Measurements from ENCODE around the gene PSMF1.

PSMF1 gene

DNA sequence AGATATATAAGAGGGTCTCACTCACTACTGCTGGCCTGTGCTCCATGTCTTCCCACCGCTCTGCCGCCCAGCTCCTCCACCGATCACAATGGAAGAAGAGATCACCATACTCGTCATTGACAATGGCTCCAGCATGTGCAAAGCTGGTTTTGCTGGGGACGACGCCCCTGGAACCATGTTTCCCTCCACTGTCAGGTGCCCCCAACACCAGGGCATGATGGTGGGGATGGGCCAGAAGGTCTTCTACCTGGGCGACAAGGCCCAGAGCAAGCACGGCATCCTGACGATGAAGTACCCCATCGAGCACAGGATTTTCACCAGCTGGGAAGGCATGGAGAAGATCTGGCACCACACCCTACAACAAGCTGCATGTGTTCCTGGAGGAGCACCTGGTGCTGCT lies 42.1 kb downstream of the PSMF1 start:
- no peaks in the 10 kb centered on the region for H3K27me3 ChIP-seq (ENCODE audit: insufficient read depth, low read length)
- H3K4me1 ChIP-seq (ENCODE audit: insufficient read depth, low read length): no peaks in the 10 kb centered on the region
- no peaks in the 10 kb centered on the region for H3K9me3 ChIP-seq (ENCODE audit: low read length)
- H3K4me3 ChIP-seq (ENCODE audit: low read length): no peak overlapping the region
- no peak overlapping the region for H2AFZ ChIP-seq (ENCODE audit: low read depth, low read length)
- H3K36me3 ChIP-seq (ENCODE audit: insufficient read depth, low read length): peaks cover 46% of the 10 kb centered on the region

DNA sequence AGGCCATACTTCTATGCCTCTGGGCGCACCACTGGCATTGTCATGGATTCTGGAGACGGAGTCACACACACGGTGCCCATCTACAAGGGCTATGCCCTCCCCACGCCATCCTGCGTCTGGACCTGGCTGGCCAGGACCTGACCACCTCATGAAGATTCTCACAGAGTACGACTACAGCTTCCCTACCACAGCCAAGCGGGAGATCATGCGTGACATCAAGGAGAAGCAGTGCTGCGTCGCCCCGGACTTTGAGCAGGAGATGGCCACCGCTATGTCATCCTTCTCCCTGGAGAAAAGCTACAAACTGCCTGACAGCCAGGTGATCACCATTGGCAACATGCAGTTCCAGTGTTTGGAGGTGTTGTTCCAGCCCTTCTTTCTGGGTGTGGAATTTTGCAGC lies 42.6 kb downstream of the PSMF1 start:
- no peaks in the 10 kb centered on the region for H3K9me3 ChIP-seq (ENCODE audit: low read length)
- no peaks in the 10 kb centered on the region for H3K27me3 ChIP-seq (ENCODE audit: insufficient read depth, low read length)
- no peak overlapping the region for H2AFZ ChIP-seq (ENCODE audit: low read depth, low read length)
- no peak overlapping the region for H3K4me3 ChIP-seq (ENCODE audit: low read length)
- H3K36me3 ChIP-seq (ENCODE audit: insufficient read depth, low read length): peaks cover 49% of the 10 kb centered on the region
- no peaks in the 10 kb centered on the region for H3K4me1 ChIP-seq (ENCODE audit: insufficient read depth, low read length)

DNA sequence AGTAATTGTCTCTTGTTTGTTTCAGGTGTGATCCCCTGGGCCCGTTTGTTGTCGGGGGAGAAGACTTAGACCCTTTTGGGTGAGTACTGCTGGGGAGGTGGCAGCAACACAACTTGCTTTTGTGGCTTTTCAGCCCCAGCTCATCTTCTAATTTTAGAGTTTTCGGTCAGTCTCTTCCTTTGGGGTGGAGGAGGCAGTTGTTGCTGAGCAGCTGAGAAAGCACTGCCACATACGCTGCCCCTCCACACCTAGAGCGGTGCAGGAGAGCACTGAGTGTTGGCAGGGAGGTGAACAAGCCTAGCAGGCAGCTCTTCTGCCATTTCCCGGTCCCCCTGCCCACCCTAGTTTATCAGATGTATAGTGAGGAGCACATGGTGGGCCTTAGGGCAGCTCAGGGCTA lies 44.7 kb downstream of the PSMF1 start:
- Histone ChIP-seq H3K4me3 (ENCODE audit: low read length) (no peak overlapping the region), H3K36me3 (ENCODE audit: insufficient read depth, low read length) (peaks cover 68% of the 10 kb centered on the region), H3K9me3 (ENCODE audit: low read length) (no peaks in the 10 kb centered on the region)

DNA sequence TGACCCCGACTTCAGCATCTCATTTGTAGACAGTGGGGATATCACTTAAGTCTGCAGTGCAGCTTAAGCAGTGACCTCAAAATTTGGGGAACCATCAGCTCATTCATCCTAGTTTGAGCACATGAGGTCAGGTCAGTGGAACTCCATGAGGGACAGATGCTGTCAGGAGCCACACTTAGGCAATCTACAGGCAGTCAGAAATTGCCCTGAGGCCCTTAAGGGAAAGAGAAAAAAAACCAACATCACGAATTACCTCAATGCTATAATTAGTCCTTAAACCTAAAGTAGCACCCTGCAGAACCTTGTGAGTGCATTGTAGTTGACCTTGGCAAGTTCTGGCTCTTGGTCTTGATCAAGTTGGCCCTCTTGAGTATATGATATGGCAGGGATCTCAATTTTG lies 45.3 kb downstream of the PSMF1 start:
- Histone ChIP-seq H3K9me3 (ENCODE audit: low read length) (no peaks in the 10 kb centered on the region), H3K36me3 (ENCODE audit: insufficient read depth, low read length) (peaks cover 73% of the 10 kb centered on the region), H3K4me3 (ENCODE audit: low read length) (no peak overlapping the region), H3K27me3 (ENCODE audit: insufficient read depth, low read length) (no peaks in the 10 kb centered on the region), H3K4me1 (ENCODE audit: insufficient read depth, low read length) (no peaks in the 10 kb centered on the region), H2AFZ (ENCODE audit: low read depth, low read length) (no peak overlapping the region)

More for the DNA sequence above, 44.7 kb downstream of the PSMF1 start:
- Histone ChIP-seq H3K27me3 (ENCODE audit: insufficient read depth, low read length) (no peaks in the 10 kb centered on the region), H2AFZ (ENCODE audit: low read depth, low read length) (no peak overlapping the region), H3K4me1 (ENCODE audit: insufficient read depth, low read length) (no peaks in the 10 kb centered on the region)

DNA sequence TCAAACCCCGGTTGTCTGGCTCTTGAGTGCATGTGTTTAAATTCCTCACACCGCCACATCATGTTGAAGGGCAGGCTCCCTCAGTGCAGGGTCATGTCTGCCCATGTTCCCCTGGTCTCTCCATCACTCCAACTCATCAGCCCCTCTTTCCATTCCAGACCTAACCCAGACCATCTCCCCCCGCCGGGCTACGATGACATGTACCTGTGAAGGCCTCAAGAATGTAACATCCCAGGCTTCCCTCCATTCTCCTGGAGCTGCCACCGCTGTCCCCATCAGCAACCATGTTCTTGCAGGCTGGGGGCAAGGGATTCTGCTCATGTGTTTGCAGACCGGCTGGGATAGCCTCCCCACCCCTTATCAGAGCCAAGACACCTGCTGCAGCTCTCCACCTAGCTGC lies 46.5 kb downstream of the PSMF1 start:
- peaks cover 82% of the 10 kb centered on the region for H3K36me3 ChIP-seq (ENCODE audit: insufficient read depth, low read length)
- H2AFZ ChIP-seq (ENCODE audit: low read depth, low read length): no peak overlapping the region
- H3K9me3 ChIP-seq (ENCODE audit: low read length): no peaks in the 10 kb centered on the region
- H3K4me1 ChIP-seq (ENCODE audit: insufficient read depth, low read length): no peaks in the 10 kb centered on the region
- H3K27me3 ChIP-seq (ENCODE audit: insufficient read depth, low read length): no peaks in the 10 kb centered on the region
- H3K4me3 ChIP-seq (ENCODE audit: low read length): no peak overlapping the region

DNA sequence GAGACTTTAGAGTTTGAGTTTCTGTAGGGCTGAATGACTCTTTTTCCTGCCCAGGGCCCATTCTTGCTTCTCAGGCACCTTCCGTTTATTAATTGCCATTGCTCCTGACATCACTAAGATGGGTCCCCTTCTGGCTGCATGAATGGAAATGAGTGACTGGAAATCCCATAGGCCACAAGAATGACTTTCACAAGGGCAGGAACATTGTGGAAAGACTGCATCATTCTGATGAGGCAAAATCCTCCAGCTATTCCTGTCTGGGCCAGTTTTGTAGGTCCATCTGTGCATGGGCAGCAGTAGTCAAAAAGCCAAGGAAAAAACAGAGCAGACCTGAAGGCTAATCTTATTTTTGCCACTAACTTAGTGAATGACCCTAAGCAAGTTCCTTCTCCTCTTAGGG lies 47.1 kb downstream of the PSMF1 start:
- H3K4me3 ChIP-seq (ENCODE audit: low read length): no peak overlapping the region
- no peaks in the 10 kb centered on the region for H3K4me1 ChIP-seq (ENCODE audit: insufficient read depth, low read length)
- peaks cover 82% of the 10 kb centered on the region for H3K36me3 ChIP-seq (ENCODE audit: insufficient read depth, low read length)

DNA sequence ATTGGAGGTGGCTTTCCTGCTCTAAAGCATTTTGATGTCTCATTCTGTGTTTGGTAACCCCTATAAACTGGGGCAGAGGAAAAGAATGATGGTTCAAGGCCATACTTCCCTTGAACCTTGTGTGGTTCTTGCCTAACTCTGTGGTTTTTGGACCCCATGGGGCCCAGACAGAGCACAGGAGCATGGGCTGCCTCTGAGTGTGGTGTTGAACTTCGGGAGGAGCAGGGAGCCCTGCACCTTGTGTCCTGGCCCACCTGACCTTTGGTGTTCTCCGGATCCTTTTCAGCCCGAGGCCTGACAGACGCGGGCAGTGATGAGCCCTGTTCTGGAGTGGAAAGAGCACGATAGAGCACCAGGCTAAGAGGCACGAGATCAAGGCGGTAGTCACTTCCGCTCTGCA lies 47.5 kb downstream of the PSMF1 start:
- Histone ChIP-seq H3K9me3 (ENCODE audit: low read length) (no peaks in the 10 kb centered on the region), H3K27me3 (ENCODE audit: insufficient read depth, low read length) (no peaks in the 10 kb centered on the region), H2AFZ (ENCODE audit: low read depth, low read length) (no peak overlapping the region), H3K4me1 (ENCODE audit: insufficient read depth, low read length) (no peaks in the 10 kb centered on the region), H3K36me3 (ENCODE audit: insufficient read depth, low read length) (peaks cover 82% of the 10 kb centered on the region), H3K4me3 (ENCODE audit: low read length) (no peak overlapping the region)

More for the DNA sequence above, 47.1 kb downstream of the PSMF1 start:
- no peak overlapping the region for H2AFZ ChIP-seq (ENCODE audit: low read depth, low read length)
- no peaks in the 10 kb centered on the region for H3K27me3 ChIP-seq (ENCODE audit: insufficient read depth, low read length)
- H3K9me3 ChIP-seq (ENCODE audit: low read length): no peaks in the 10 kb centered on the region

DNA sequence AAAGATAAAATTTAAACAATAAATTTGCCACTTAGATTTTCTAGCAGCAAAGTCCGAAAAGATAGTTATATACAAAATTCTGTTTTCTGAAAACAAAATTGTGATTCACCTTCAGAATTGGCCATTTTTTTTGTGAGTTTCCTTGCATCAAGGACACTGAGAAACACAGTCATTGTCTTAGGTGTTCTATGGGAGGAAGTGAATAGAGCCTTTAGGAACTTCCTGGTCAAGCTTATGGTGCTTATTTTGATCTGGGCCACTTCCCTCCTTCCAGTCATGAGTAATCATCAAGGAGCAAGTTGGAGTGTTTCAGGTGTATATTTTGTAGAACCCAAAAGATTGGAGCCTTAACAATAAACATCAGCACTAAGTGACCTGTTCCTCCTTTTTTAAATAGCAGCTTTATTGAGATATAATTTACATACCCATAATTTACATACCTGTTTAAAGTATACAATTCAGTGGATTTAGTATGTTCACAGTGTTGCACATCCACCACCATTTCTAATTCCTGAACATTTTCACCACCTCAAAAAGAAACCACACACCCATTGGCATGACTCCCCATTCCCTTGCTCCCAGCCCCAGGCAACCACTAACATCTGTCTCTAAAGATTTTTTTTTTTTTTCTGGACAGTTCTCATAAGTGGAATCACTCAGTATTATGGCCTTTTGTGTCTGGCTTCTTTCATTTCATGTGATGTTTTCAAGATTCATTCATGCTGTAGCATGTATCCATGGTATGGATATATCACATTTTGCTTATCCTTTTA lies 48.7 kb downstream of the PSMF1 start:
- Histone ChIP-seq H3K27me3 (ENCODE audit: insufficient read depth, low read length) (no peaks in the 10 kb centered on the region), H3K9me3 (ENCODE audit: low read length) (no peaks in the 10 kb centered on the region), H3K4me3 (ENCODE audit: low read length) (no peak overlapping the region), H3K4me1 (ENCODE audit: insufficient read depth, low read length) (no peaks in the 10 kb centered on the region), H3K36me3 (ENCODE audit: insufficient read depth, low read length) (peaks cover 83% of the 10 kb centered on the region), H2AFZ (ENCODE audit: low read depth, low read length) (no peak overlapping the region)

DNA sequence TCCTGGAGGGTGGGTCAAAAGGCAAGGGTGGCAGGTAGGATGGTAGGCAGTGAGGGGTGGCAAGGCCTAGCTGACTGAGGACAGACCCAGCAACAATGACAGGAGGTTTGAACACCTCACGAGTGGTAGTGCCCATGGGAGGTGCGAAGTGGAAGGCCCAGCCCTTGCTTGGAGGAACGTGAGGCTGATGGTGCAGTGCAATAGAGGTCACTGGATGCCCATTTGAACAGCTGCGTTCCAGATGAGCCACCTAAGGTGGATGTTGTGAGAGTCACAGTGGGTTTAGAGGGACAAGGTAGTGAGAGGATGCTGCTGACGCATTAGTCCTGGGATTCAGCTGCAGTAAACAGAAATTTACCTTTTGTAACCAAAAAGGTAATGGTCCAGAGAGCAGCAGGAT lies 50.8 kb downstream of the PSMF1 start:
- no peaks in the 10 kb centered on the region for H3K9me3 ChIP-seq (ENCODE audit: low read length)
- no peaks in the 10 kb centered on the region for H3K27me3 ChIP-seq (ENCODE audit: insufficient read depth, low read length)
- no peaks in the 10 kb centered on the region for H3K4me1 ChIP-seq (ENCODE audit: insufficient read depth, low read length)
- H2AFZ ChIP-seq (ENCODE audit: low read depth, low read length): no peak overlapping the region
- H3K4me3 ChIP-seq (ENCODE audit: low read length): no peak overlapping the region
- H3K36me3 ChIP-seq (ENCODE audit: insufficient read depth, low read length): peaks cover 80% of the 10 kb centered on the region

DNA sequence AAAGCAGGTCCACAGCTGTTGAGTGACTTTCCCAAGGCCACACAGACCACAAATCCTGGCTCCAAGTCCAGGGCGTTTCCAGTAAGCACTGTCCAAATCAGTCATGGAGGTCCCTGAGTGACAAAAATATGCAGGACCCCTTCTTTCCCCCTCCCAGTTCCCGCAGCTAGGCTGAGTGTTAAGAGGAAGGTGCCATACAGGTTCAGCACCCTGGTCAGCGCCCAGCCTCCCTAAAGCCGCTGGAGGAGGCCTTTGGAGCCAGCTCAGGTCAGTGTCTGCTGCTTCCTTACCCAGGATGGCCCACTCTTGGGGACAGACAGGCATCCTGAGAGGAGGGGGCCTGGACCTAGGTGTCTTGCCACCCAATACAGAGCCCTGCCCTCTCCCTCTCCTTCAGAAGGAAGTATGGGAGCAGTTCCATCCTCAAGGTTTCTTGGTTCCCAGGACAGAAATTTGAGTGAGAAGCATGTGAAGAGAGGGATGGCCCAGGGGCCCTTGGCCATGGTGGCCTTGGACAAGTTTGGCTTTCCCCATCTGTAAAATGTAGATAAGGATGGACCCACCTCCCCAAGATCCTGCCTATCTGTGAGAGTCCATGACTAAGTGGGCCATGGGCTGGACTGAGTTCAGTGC lies 53.2 kb downstream of the PSMF1 start:
- peaks cover 62% of the 10 kb centered on the region for H3K36me3 ChIP-seq (ENCODE audit: insufficient read depth, low read length)
- H3K9me3 ChIP-seq (ENCODE audit: low read length): no peaks in the 10 kb centered on the region
- H3K4me1 ChIP-seq (ENCODE audit: insufficient read depth, low read length): no peaks in the 10 kb centered on the region
- H3K27me3 ChIP-seq (ENCODE audit: insufficient read depth, low read length): no peaks in the 10 kb centered on the region
- H2AFZ ChIP-seq (ENCODE audit: low read depth, low read length): no peak overlapping the region
- H3K4me3 ChIP-seq (ENCODE audit: low read length): no peak overlapping the region

DNA sequence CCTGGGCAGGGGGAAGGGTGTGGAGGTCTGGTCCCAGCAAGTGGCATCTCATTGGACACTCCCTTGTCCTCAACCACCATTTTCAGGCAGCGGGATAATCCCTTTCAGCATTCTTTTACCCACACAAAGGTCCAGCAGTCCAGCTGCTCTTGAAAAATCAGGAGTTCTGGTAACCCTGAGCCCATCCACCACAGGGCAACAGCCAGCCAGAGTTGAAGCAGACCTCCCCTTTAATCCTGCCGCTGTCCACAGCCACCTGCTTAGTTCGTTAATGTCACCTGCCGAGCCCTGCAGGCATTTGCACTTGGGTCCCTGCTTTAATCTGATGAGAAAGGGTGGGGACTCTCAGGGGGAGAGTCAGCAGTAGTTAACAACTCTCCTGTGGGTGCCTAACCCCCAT lies 55.3 kb downstream of the PSMF1 start:
- no peak overlapping the region for H2AFZ ChIP-seq (ENCODE audit: low read depth, low read length)
- no peak overlapping the region for H3K4me3 ChIP-seq (ENCODE audit: low read length)
- no peaks in the 10 kb centered on the region for H3K27me3 ChIP-seq (ENCODE audit: insufficient read depth, low read length)
- no peaks in the 10 kb centered on the region for H3K4me1 ChIP-seq (ENCODE audit: insufficient read depth, low read length)
- peaks cover 43% of the 10 kb centered on the region for H3K36me3 ChIP-seq (ENCODE audit: insufficient read depth, low read length)
- no peaks in the 10 kb centered on the region for H3K9me3 ChIP-seq (ENCODE audit: low read length)

DNA sequence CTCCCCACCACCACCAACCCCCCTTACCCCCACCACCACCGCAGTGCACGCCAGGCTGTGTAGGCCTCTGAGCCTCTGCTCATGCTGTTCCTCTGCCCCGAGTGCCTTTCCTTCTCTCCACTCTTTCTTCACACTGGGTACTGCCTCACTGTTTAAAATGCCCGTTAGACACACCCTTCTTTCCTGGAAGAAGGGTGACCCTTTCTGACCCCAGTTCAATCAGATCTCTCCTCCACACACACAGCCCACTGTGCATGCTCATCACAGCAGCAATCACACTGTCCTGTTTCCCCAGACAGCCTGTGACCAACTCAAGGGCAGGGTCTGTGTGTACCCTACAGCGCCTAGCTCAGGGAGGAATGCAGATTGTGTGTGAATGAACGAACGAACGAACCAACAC lies 56.4 kb downstream of the PSMF1 start:
- Histone ChIP-seq H3K9me3 (ENCODE audit: low read length) (no peaks in the 10 kb centered on the region), H3K4me3 (ENCODE audit: low read length) (no peak overlapping the region), H3K4me1 (ENCODE audit: insufficient read depth, low read length) (no peaks in the 10 kb centered on the region), H3K36me3 (ENCODE audit: insufficient read depth, low read length) (peaks cover 33% of the 10 kb centered on the region), H3K27me3 (ENCODE audit: insufficient read depth, low read length) (no peaks in the 10 kb centered on the region), H2AFZ (ENCODE audit: low read depth, low read length) (no peak overlapping the region)

DNA sequence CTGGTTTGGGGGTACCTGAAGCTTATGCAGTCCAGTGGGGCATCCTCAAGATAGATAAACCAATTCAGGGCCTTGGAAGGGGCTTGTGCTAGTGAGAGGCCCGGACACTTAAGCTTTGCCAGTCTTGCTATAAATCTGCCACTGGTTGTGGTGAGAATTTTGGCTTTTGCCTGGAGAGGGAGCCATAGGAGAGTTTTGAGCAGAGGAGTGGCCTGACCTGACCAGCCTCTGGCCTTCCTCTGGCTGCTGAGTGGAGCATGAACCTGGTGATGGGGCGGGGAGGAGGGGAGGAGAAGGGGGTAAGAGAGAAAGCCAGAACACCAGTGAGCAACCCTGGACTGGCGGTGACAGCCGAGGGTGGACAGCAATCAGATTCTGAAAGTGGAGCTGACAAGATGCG lies 59.3 kb downstream of the PSMF1 start:
- peaks cover 13% of the 10 kb centered on the region for H3K36me3 ChIP-seq (ENCODE audit: insufficient read depth, low read length)
- no peak overlapping the region for H2AFZ ChIP-seq (ENCODE audit: low read depth, low read length)
- no peak overlapping the region for H3K4me3 ChIP-seq (ENCODE audit: low read length)
- H3K4me1 ChIP-seq (ENCODE audit: insufficient read depth, low read length): no peaks in the 10 kb centered on the region
- no peaks in the 10 kb centered on the region for H3K27me3 ChIP-seq (ENCODE audit: insufficient read depth, low read length)
- H3K9me3 ChIP-seq (ENCODE audit: low read length): no peaks in the 10 kb centered on the region

DNA sequence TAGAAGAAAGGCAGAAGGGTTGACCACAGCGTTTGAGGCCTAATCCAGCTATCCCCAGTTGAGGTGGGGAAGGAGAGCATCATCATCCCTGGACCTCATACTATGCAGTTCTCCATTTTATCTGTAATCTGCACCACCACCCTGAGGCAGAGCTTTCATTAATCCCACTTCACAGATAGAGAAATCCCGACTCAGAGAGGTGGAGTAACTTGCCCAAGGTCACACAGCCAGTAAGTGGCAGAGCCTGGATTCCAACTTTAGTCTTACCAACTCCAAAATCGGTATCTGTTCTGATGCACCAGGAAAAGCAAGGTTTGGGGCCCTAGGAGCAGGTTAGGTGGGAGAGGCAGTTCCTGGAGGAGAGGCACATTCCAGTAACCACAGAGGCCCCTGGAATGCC lies 59.7 kb downstream of the PSMF1 start:
- H3K36me3 ChIP-seq (ENCODE audit: insufficient read depth, low read length): peaks cover 11% of the 10 kb centered on the region
- H3K4me1 ChIP-seq (ENCODE audit: insufficient read depth, low read length): no peaks in the 10 kb centered on the region
- H3K9me3 ChIP-seq (ENCODE audit: low read length): no peaks in the 10 kb centered on the region
- H3K4me3 ChIP-seq (ENCODE audit: low read length): no peak overlapping the region
- H2AFZ ChIP-seq (ENCODE audit: low read depth, low read length): no peak overlapping the region
- no peaks in the 10 kb centered on the region for H3K27me3 ChIP-seq (ENCODE audit: insufficient read depth, low read length)

Measured in neuron (in vitro differentiated cells).